A673 (cell line): ENCODE results near the gene AQP12B.

Experiments used
- EZH2 ChIP-seq: fragments of 200-600 bp; sonication (generic); IDR thresholded peaks from 2 replicates; pipeline ENCODE4 v1.6.1; 2017; ENCODE audit warnings: borderline replicate concordance, low read depth, mild to moderate bottlenecking, mixed read lengths, antibody characterized with exemption, low read length; ENCODE audit not compliant: poor library complexity, severe bottlenecking
- TF ChIP-seq, protein P1 (sequence below): fragments of 300-800, 200-600 bp; sonication (generic); conservative IDR thresholded peaks from 2 replicates; pipeline ENCODE4 v1.5.1; 2017; ENCODE audit warnings: low read depth, mild to moderate bottlenecking, antibody characterized with exemption, low read length, moderate library complexity, mixed read lengths

DNA sequence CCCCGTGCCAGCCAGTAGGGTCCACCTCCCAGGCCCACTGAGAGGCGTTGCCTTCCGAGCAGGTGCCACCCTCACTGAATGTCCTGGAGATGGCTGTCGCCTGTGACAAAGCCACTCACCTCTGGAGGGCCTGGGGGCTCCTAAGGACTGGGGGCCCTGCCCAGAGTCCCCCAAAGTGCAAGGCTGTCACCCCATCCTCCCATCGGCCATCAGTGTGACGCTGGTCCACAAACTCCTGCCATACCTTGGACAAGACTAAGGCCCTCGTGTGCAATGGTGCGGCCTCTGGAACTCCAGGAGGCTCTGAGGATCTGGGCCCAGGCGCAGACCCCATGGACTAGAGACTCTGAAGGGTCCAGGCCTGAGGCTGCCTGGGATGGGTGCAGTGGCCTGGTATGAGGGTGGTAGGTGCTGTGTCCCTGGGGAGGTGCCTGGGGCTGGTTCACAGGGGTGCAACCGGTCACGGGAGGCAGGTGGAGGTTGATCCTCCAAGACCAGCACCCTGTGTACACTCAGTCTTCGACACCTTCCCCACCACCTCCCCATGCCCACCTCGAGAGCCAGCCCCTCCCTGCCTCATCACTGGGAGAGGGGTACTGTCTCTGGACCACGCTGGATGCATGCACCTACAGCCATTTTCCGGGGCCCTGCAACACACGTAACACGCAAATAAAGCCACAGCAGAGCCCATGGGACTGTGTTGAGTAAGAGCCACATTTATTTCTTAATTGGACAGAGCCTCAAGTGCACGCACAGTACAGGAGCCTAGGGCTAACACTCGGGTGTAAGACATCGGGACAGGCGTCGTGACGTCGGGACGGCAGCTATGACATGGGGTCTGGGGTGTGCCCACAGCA, 30.6 kb upstream of the AQP12B start:
- TF ChIP-seq, protein P1, sequence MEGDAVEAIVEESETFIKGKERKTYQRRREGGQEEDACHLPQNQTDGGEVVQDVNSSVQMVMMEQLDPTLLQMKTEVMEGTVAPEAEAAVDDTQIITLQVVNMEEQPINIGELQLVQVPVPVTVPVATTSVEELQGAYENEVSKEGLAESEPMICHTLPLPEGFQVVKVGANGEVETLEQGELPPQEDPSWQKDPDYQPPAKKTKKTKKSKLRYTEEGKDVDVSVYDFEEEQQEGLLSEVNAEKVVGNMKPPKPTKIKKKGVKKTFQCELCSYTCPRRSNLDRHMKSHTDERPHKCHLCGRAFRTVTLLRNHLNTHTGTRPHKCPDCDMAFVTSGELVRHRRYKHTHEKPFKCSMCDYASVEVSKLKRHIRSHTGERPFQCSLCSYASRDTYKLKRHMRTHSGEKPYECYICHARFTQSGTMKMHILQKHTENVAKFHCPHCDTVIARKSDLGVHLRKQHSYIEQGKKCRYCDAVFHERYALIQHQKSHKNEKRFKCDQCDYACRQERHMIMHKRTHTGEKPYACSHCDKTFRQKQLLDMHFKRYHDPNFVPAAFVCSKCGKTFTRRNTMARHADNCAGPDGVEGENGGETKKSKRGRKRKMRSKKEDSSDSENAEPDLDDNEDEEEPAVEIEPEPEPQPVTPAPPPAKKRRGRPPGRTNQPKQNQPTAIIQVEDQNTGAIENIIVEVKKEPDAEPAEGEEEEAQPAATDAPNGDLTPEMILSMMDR, result no peak
- no peak for TF ChIP-seq EZH2
